Epithelial cell of prostate (primary cell): ENCODE data around the gene C16orf46.

Experiments used
- DNase-seq: peaks from one replicate; pipeline ENCODE4 v3.0.0-alpha.2; 2011; ENCODE audit warnings: low read depth, low spot score
- H3K27ac ChIP-seq: fragments of 450-650 bp; 2 replicates; pipeline ENCODE4 v1.5.1; 2017; ENCODE audit warnings: mild to moderate bottlenecking

C16orf46 gene

DNA sequence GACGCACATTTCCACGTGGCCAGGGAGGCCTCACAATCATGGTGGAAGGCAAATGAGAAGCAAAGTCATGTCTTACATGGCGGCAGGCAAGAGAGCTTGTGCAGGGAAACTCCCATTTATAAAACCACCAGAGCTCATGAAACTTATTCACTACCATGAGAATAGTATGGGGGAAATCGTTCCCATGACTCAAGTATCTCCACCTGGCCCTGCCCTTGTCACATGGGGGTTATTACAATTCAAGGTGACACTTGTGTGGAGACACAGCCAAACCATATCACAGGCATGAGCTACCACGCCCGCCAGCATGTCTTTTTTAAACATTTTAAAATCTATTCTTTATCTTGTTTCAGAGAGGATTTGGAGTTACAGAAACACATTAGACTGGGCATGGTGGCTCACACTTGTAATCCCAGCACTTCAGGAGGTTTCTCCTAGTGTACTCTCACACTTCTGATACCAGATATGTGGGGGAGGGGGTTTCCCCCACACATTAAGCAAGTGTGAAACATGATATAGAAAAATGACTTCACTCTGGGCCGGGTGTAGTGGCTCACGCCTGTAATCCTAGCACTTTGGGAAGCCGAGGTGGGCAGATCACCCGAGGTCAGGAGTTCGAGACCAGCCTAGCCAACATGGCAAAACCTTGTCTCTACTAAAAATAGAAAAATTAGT, 47.0 kb downstream of the C16orf46 start:
- no peak for DNase-seq
- no peak overlapping the region for H3K27ac ChIP-seq

DNA sequence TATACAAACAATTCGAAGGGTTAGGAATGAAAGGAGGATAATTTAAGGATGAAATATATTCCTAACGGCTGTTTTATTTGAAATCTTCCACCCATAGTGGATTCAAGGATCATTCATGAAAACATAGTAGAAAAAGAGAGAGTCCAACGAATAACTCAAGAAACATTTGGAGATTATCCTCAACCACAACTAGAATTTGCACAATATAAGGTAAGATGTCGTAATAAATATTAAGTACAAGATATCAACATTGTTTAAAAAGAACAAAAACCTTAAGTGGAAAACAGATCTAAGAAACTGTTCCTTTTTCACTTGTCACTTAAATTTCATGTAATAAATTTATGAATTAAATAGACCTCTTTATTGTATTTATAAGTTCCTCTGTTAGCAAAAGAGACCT, 50.6 kb downstream of the C16orf46 start:
- DNase-seq: no peak
- H3K27ac ChIP-seq: no peak overlapping the region

DNA sequence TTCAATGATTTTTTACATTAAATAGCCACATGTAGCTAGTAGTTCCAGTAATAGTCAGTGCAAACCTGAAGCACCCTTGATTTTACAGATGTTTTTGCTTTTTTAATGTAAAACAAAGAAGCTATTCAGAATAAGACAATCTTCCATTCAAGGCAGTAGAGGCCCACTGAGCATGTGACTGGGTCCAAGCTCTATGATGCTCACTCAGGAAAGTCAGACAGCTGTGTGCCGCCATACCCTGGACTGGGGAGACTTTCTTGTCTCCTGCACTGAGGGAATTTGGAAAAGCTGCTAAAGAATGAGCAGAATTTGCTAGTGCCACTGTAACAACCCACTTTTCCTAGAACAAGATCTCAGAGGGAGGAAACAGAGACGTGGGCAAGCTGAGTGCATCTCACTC, 58.5 kb downstream of the C16orf46 start:
- no peak overlapping the region for H3K27ac ChIP-seq
- no peak for DNase-seq

DNA sequence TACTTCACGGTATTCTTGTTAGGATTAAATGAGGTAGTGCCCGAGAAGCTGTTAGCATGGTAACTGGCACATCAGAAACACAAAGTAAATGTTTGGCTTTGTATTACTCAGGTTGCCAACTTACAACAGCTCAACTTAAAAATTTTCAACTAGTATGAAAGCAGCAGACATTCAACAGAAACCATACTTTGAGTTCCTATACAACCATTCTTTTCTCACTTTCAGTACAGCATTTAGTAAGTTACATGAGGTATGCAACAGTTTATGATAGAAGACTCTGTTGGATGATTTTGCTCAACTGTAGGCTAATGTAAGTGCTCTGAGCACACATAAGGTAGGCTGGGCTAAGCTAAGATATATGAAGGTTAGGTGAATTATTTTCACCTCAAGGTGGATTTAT, 62.4 kb downstream of the C16orf46 start:
- no peak overlapping the region for H3K27ac ChIP-seq
- DNase-seq: no peak

DNA sequence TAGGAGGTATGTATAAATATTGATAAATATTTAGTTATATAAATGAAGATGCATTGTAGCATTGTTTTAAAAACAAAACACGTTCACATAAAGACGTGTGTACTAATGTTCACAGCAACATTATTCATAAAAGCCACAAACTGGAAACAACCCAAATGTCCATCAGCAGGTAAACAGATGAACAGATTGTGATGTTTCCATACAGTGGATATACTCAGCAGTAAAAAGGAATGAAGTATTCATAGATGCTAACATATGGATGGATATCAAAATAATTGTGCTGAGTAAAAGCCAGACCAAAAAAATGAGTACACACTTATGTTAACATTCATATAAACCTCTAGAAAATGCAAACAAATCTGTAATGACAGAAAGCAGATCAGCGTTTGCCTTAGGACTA, 64.1 kb downstream of the C16orf46 start:
- DNase-seq: no peak
- H3K27ac ChIP-seq: no peak overlapping the region
